Lung (tissue), 12 donors: ENCODE results near the gene PEPD. TPM values are rescaled to one million over a fixed set of nuclear protein-coding genes. Genes with fewer than 3 reads are reported as not detected.
A peak's percentile ranks its signal among the peaks of the same experiment; 100 is the strongest.

Experiments
- ATAC-seq: fragments of 200-7000 bp; cut with Tn5 transposase; one replicate; pipeline ENCODE4 v1.9.1; 2020; ENCODE audit warnings: moderate number of reproducible peaks; ENCODE audit not compliant: insufficient read depth, low FRiP score
- DNase-seq, 3 donors: peaks; one replicate each; pipeline ENCODE4 v3.0.0-alpha.2; 2013 to 2017
- H3K27ac ChIP-seq, 2 donors: one replicate each; pipeline ENCODE4 v1.5.1; 2013; ENCODE audit warnings: mild to moderate bottlenecking in 2 of 2, moderate library complexity in 2 of 2, control low read depth in 1 of 2, inconsistent platforms in 1 of 2, low read depth in 1 of 2, low read length in 1 of 2
- H3K27me3 ChIP-seq, 3 donors: one replicate each; pipeline ENCODE4 v1.5.1; 2013; ENCODE audit warnings: low read length in 2 of 3; ENCODE audit not compliant: control insufficient read depth in 3 of 3, insufficient read depth in 3 of 3
- H3K36me3 ChIP-seq, 4 donors: one replicate each; pipeline ENCODE4 v1.5.1; 2013; ENCODE audit warnings: low read length in 4 of 4, mild to moderate bottlenecking in 1 of 4, moderate library complexity in 1 of 4; ENCODE audit not compliant: control insufficient read depth in 4 of 4, insufficient read depth in 4 of 4
- H3K4me1 ChIP-seq, 5 donors: one replicate each; pipeline ENCODE4 v1.5.1; 2013; ENCODE audit warnings: low read length in 5 of 5, mild to moderate bottlenecking in 2 of 5, moderate library complexity in 1 of 5; ENCODE audit not compliant: control insufficient read depth in 5 of 5, insufficient read depth in 5 of 5
- H3K4me3 ChIP-seq: one replicate; pipeline ENCODE4 v1.5.1; 2013; ENCODE audit warnings: mild to moderate bottlenecking, control low read depth, moderate library complexity
- H3K9ac ChIP-seq, 2 donors: one replicate each; pipeline ENCODE4 v1.5.1; 2013; ENCODE audit warnings: low read length in 2 of 2, control low read depth in 1 of 2; ENCODE audit not compliant: insufficient read depth in 1 of 2
- H3K9me3 ChIP-seq, 4 donors: one replicate each; pipeline ENCODE4 v1.5.1; 2013; ENCODE audit warnings: low read length in 3 of 4, mild to moderate bottlenecking in 1 of 4, moderate library complexity in 1 of 4; ENCODE audit not compliant: control insufficient read depth in 4 of 4, insufficient read depth in 3 of 4
- CTCF ChIP-seq: IDR thresholded peaks from 2 replicates; pipeline ENCODE4 v1.5.1; 2012; ENCODE audit warnings: mild to moderate bottlenecking; ENCODE audit errors: control extremely low read depth, extremely low read depth
- WGBS, 2 donors: extraction: QIAGEN DNeasy Blood & Tissue Kit; methylation state at CpG; one replicate each; pipeline ENCODE4 v1.1.7; 2013; 5-methylcytosine and 5-hydroxymethylcytosine counted together
- polyA plus RNA-seq, 2 donors: library from polyadenylated mRNA; stranded (reverse); fragments of 200-250 nt; gene quantifications; one replicate each; pipeline ENCODE4 v1.2.1, GENCODE V29; 2013
- total RNA-seq, 2 donors: library from RNA; depleted of rRNA in 1 of 2; stranded (reverse); fragments of >200 nt in 1 of 2; gene quantifications; one replicate each; pipeline ENCODE4 v1.2.1, GENCODE V29; 2014 to 2021
- donor health status: control.
- donor health status: control.
- donor health status: Bipolar disorder and iron deficiency.
- donor health status: healthy.
- donor health status: DM: yes; HTN: yes; CAD: no.

Gene PEPD
- total and polyA plus RNA-seq, 4 donors: 29.6 to 88.2 (median 73.4) TPM

DNA sequence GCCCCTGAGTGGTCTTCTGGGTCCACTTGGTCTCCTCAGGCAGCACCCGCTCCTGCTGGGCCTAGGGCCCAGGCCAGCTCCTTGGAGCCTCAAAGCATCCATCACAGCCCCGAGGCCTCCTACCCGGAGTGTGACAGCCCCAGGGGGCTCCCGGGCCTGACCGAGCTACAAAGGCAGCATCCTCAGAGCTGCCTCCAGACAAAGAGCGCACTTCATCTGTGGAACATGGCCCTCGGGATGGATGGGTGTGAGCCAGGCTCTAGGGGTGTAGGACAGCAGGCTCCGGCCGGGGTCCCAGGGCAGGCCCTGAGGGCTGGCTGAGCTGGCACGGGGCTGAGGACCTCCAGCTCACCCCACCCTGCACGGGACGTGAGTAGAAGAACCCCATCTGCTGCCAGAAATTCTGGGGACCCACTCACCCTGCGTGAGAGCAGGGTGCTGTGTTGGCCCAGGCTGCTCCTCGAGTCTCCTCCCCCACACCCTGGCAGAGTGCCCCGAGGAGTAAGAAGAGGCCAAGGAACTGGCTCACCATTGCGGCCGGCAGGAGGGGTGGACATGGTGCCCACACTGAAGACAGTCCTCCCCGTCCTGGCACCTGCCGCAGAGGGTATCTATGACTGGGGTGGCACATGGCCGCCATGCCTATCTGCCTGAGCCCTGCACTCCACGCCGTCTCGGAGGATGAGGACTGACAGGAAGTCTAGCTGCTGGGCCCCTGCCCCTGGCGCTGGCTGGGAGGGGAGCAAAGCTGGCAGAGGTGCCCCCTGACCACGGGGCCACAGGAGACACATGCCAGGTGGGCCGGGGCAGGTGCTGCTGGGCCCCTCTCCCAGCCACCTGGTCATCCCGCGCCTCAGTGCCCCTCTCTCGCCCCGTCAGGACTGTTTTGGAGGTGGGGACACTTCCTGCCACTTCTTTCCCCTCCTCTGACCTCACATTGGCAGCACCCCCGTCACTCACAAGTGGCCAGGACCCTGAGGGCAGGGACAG is 125.7 kb downstream of the PEPD start:
- TF ChIP-seq CTCF: no peak
- no peaks in the 10 kb centered on the region for H3K9me3 ChIP-seq
- H3K4me1 ChIP-seq: peaks cover 0 to 57% (median 34%) of the 10 kb centered on the region in 5 donors
- peaks cover 0 to 5% (median 0%) of the 10 kb centered on the region in 4 donors for H3K36me3 ChIP-seq
- no peak for ATAC-seq
- no peak overlapping the region for H3K4me3 ChIP-seq
- WGBS, 2 donors: 77 to 87% methylated on average over 31 of the region's 31 CpGs
- DNase-seq: peak in 2 of 3 donors; percentile 49 to 55
- no peak overlapping the region for H3K9ac ChIP-seq
- H3K27me3 ChIP-seq: no peaks in the 10 kb centered on the region
- no peak overlapping the region for H3K27ac ChIP-seq

- ATAC-seq (no peak), DNase-seq (no peak)
- Histone ChIP-seq H3K9ac (no peak overlapping the region), H3K27ac (peak overlapping the region in 1 of 2 donors; percentile 34), H3K4me3 (no peak overlapping the region), H3K9me3 (no peaks in the 10 kb centered on the region), H3K4me1 (peaks cover 0 to 66% (median 40%) of the 10 kb centered on the region in 5 donors), H3K27me3 (no peaks in the 10 kb centered on the region), H3K36me3 (peaks cover 0 to 5% (median 0%) of the 10 kb centered on the region in 4 donors)
- 73 to 77% methylated on average over 19 of the region's 19 CpGs for WGBS, 2 donors
- no peak for TF ChIP-seq CTCF
These were observed 126.6 kb downstream of the PEPD start for GRCh38 chr19:33394723-33395560.

DNA sequence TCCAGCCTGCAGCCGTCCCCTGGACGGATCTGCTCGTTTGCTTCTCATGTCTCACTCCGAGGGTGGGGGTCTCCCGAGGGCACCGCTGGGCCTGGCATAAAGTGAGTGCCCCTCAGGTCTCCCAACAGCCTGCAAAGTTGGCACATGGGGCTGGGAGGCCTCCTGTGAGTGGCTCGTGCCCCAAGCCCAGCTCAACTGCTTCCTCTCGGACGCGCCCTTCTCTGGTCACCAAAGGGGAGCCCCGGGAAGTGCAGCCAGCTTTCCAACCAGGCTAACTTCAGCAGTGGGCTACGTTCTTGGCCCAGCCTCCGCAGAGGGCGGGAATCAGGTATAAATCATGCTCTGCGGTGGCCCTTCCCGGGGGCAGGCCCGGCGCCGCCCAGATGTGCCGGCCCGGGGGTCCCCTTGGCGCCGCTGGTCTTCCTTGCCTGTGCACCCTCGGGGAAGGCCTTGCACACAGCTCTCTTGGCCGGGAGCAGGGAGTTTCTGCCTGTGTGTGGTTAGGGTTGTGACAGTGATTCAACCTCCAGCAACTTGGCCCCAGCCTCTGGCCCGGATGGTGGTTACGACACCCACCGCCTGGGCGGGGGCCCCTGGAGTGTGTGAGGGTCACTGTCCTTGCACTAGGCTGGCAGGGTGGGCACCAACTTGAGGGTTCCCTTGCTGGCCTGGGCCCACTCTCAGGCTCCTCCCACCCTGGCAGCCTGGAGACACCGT is 127.4 kb downstream of the PEPD start:
- Histone ChIP-seq H3K27ac (peak overlapping the region in 1 of 2 donors; percentile 34), H3K36me3 (peaks cover 0 to 4% (median 0%) of the 10 kb centered on the region in 4 donors), H3K9ac (no peak overlapping the region), H3K9me3 (no peaks in the 10 kb centered on the region), H3K27me3 (no peaks in the 10 kb centered on the region), H3K4me1 (peaks cover 0 to 74% (median 45%) of the 10 kb centered on the region in 5 donors), H3K4me3 (no peak overlapping the region)
- DNase-seq (no peak), ATAC-seq (peak; percentile 36)
- TF ChIP-seq CTCF: no peak
- 46 to 64% methylated on average over 30 of the region's 30 CpGs for WGBS, 2 donors
